GM19324 (cell line): Measurements from ENCODE around the gene ATG2A.
A peak's percentile ranks its signal among the peaks of the same experiment; 100 is the strongest.

Experiments used
- ATAC-seq: cut with Tn5 transposase; IDR thresholded peaks from one replicate; pipeline ENCODE4 v1.9.1; 2021; ENCODE audit warnings: mild to moderate bottlenecking, moderate library complexity; ENCODE audit not compliant: unreplicated experiment, low FRiP score

ATG2A gene

DNA sequence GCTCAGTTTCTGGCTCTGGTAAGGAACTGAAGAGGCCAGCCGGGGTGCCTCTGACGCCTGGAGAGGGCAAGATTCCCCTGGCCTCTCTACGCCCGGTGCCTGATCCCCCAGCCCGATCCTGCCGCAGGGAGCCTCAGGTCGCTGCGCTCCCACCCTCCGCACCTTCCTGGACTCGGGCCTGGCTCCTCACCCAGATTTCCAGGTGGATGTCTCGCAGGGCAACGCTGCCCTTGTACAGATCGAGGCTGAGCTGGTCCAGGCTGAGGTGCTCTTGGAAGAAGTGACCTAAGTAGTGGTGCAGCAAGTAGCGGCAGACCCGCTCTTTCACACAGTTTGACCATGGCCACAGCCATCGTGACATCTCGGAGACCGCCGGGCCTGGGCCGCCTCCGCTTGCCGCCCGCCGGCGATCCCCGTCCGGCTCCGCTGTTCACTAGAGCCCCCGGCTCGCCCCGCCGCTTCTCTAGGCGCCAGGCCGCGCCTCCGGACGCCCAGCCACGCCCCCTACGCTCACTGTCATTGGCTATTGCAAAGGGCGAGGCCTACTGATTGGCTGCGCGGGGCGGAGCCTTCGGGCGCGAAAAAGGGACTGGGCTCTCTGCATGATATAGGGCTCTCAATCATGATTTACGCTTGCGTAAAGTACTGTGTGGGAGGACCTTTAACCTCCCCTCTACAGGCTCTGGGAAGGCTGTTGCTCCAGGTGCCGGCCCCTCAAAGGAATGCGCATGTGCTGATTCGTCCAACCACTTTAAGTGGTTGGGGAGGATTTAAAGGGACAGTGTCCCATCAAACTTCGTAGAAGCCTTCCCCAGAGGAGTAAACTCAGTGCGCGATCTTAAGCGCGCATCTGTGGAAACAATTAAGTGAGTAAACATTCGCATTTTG, at the start of gene ATG2A:
ATG2A (minus strand) TSS at position 435 of the 888 bp plus-strand sequence; CDS start at position 361, 74 bp downstream.
- peak; percentile 95 for ATAC-seq

DNA sequence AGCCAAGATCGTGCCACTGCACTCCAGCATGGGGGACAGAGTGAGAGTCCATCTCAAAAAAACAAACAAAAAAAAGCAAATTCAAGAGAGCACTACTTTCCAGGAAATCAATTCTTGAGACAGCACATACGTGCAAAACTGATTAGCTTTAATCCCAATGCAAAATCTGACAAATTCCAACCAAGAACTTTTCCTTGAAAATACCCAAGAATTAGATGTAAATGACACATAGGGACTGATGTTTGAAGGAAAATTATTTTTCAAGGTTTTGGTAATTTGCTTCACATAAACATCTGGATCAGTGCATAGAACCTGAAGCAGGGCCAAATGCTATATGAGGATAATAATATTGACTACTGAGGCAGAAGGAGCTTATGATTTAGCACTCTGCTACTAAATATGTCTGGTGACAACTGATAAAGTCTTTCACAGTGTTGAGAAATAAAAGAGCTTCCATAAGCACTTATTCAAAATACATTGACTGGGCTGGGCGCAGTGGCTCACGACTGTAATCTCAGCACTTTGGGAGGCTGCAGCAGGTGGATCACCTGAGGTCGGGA, 46.1 kb upstream of the ATG2A start:
- no peak for ATAC-seq

DNA sequence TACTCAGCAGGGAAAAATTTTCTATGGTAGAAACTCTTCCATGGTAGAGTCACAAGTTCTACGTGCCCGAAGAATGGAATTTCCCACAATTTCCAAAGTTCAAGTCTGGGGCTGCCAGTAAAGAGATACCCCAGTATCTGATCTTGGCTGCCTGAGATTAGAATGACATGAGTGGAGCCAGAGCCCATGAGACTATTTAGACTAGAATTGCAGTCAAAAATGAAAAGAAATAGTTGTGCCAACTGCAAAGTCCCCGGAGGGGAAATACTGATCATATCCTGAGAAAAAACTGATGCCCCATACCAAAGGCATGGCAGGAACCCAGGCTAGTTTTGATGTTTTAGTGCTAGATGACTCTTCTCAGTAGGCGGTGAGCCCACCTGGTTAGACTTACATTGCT, 43.7 kb upstream of the ATG2A start:
- no peak for ATAC-seq

DNA sequence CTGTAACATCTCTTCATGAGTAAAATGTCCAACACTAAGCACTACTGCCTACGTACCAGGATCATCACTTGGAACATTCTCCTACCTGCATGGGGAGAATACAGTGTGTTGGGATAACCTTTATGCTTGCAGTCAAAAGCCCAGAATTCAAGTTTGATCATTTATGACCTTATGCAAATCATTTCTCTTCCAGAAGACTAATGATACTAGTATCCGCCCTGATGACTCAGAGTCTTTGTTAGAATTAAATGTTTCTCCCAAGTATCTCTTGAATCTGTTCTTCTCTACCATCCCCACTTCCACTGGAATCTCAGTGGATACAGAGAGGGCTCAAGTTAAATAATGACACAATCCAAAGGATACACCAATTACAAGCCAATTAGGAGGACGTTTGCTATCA, 42.5 kb upstream of the ATG2A start:
- ATAC-seq = no peak

DNA sequence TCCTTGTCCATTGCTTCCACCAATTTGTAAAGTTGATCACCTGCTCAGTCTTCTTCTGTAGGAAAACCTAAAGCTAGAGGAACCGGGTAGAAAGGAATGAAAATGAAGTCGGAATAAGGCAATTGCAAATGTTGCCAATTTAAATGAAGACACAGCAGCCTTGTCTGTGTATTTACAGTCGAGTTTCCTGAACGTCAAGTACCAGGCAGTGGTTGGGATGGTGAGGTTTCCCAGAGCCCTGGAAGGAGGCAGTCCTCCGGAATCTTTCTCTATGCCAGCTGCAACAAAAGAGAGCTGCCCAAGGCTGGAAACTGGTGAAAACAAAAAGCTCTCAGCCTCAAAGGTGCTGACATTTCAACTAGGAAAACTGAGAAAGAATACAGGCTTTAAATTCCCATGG, 37.2 kb upstream of the ATG2A start:
- ATAC-seq = no peak

DNA sequence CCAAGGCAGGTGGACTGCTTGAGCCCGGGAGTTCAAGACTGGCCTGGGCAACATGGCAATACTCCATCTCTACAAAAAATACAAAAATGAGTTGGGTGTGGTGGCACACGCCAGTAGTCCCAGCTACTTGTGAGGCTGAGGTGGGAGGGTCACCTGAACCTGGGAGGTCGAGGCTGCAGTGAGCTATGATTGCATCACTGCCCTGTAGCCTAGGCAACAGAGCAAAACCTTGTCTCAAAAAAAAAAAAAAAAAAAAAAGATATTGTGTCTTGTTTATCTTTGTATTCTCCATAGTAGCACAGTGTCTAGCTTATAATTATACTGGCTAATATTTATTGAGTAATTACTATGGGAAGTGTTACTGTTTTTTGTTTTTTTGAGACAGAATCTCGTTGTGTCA, 34.5 kb upstream of the ATG2A start:
- no peak for ATAC-seq

DNA sequence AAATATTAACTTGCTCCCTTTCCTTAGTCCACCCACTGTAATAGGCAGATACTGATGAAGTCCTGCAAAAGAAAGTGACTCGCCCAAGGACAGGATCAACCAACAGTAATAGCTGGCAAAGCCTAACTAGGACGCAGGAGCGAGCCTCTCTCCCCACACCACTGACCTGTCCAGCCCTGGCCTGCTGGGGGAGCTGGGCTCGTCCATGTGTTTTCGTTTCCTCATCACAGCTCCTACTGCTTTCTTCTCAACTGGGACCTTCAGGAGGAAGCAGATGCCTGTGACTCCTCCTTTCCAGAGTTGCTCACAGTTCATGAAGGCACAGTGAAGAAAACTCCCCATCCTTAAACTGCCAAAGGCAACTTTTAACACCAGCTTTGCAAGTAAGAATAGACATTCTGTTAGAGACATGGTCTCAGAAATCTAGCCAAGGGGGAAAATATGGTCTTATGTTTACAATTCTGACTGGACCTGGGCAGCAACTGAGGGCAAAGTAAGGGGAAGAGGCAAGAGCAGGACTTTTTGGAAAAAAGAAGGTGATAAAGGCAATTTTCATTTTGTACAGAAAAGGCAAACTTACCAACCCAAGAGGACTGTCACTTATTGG, 30.3 kb upstream of the ATG2A start:
- no peak for ATAC-seq

DNA sequence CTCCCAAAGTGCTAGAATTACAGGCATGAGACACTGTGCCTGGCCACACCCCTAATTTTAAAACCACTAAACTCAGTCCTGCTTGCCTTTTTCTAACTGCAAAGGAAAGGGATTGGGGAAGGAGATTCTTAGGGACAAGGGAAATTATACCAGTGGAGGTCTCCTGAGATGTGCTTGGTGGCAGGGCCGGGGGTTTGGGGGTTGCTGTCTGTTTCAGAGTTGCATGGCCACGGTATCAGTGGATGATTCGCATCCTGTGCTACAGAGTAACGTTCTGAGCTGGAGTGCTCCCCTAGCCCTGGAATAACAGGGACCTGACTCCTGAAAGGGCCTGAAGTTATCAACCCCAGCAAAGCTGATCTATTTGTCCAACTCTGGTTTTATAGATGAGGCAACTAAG, 19.5 kb upstream of the ATG2A start:
- no peak for ATAC-seq

DNA sequence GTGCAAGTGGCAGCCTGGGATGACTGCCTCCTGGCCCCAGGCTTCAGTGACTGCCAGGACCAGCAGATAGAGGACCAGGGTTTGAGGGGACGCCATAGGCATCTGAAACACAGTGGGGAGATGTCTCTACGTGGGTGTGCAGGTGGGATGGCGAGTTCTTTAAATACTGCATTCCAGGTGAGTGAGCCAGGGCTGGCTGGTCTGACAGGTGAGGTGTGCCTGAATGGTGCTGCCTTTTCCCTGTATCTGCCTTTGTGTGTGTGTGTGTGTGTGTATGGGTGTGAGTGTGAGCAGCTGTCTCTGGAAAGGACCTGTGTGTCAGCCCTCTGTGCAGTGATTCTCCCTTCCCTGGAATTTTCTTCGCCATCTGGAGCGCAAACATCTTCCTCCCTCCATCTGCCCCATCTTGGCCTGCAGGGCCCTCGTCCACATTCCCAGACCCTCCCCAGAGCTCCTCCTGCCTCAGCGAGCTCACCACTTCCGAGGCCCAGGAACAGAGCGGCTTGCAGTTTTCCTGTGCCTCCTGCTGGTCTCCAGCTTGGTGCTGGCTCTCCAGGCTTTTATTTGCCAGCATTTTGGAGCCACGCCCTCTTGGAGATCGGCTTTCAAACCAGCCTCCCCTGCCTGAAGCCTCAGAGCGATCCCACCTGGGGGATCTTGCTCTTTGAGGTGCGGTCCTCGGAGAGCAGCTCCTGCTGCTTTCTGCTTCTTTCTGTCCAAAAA, 18.5 kb upstream of the ATG2A start, which contains the start of gene GPHA2:
GPHA2 (minus strand) TSS at position 535 of the 723 bp plus-strand sequence; CDS start at position 102, 433 bp downstream.
- ATAC-seq = no peak

DNA sequence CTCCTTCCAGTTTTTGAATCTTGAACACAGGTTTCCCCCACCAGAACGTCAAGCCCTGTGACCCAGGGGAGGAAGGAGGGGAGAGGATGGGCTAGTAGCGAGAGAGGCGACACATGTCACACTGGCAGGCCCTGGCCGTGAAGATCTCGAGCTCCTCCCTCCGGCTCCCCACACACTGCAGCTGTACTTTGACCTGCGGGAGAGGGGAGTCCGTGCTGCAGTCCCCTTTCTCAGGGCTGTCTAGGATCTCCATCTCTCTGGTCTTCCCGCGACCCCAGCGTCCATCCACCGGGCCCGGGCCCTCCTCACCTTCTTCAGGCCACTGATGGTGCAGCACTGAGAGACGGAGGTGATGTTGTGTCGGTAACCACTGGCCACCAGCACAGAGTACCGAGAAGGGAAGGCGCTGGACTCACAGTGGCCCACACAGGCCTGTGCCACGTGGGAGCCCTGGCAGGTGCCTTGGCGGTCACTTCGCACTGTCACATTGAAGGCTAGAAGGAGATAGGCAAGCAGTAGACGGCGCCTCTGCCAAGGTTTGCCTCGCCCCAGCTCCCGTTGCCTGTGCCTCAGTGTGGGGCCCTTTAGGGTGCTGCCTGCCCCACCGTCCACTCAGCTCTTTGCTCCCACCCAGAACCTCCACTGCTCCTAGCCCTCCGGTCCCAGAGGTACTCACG, 17.8 kb upstream of the ATG2A start:
- ATAC-seq = no peak

DNA sequence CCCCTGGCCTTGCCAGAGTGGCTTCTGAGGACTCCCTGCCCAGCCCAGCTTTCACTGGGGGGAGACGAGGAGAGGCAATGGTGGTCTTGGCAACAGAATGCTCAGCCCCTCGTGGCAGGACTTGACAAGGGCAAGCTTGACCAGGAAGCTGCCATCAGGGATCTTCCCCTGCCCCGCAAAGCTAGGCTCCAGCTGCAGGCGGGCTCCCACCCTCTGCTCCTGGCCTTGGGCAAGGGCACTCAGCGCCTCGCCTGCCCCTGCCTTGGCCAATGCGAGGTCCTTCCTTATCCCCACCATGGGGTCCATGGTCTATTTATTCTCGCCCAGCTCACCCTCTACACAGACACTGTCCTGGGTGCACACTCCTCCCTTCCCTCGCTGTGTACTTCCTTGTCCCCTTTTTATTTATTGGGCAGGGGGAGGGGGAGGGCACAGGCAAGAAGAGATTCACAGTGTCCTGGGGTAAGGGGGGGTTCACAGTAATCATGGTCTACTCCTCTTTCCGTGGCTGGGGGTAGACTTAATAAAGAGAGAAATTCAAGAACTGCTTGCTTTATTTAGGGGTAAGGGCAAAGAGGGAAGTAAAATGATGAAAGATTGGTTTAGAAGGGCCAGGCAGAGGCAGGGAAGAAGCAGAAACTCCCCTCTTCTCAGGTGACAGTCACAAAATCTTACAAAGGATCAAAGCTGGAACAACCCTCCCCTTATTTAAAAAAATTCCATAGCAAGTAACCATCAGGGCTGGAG, 17.1 kb upstream of the ATG2A start:
- ATAC-seq = no peak

DNA sequence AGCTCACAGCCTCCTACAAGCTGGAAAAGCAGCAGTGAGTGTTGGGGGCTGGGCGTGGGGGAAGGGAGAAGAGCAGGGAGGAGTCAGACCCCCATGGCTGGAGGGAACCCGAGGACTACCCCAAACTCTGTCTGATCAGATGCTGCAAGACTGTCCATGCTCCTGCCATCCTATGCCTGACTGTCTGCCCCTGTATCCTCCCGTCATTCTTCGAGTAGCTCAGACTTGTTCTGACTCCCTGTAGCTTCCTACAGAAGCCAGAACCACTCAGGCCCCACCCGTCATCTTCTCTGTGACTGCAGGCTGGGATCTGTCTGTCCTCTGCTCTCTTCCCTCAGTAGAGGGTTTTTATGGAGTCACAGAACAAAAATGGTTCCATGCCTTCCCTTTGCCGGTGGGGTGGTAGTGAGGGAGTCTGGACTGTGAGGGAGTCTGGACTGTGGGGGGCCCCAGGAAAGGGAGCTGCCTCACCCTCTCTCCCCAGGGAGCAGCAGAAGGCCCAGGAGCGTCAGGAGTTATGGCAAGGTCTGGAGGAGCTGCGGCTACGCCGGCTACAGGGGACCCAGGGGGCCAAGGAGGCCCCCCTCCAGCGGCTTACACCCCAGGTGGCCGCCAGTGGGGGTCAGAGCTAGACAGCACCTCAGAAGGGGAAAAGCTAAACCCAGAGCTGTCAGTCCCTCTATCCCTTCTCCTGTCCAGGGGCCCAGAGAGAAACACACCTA, 16.4 kb upstream of the ATG2A start:
- no peak for ATAC-seq

DNA sequence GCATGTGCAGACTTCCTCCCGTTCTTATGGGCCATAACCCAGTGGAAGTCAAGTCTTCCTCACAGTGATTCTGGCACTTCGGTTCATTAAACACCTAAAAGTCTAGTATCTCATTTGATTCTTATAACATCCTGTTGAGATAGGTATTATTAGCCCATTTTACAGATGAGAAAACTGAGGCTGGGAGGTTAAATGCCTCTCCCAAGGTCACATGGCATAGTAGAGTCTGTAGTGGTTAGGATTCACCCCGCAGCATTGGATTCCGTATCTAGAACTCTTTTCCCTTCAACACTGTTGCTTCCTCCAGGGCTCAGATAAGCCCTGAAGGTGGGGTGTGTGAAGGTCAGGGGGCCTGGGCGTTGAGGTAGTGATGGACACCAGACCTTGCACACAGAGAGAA, 15.3 kb upstream of the ATG2A start:
- ATAC-seq = no peak

DNA sequence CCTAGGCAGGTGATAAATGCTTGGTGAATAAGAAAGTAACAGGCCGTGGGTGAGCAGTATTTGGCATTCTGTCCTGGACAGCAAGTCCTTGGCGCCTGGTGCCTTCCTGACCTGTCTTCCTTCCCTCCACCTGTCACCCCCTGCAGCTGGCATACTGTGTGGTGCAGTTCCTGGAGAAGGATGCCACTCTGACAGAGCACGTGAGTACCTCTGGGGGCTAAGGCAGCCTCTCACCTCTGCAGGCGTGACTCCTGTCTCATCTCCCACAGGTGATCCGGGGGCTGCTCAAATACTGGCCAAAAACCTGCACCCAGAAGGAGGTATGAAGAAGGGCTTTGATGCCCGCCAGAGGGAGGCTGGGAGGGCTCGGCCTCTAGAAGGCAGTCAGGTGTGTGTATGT, 14.3 kb upstream of the ATG2A start:
- ATAC-seq = no peak

DNA sequence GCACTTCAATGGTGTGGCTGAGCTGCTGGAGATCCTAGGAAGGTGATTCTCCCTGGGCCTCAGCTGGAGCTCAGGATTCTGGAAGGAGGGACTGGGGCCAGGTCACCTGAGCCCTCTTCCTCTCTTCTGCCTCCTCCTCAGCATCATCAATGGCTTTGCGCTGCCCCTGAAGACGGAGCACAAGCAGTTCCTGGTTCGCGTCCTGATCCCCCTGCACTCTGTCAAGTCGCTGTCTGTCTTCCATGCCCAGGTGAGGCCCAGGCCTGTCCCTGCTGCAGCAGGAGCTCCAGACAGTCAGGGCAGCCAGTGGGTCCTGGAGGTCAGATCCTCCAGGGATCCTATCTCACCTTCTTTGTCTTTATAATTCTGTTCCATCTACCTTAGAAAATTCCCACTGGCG, 13.3 kb upstream of the ATG2A start:
- no peak for ATAC-seq

DNA sequence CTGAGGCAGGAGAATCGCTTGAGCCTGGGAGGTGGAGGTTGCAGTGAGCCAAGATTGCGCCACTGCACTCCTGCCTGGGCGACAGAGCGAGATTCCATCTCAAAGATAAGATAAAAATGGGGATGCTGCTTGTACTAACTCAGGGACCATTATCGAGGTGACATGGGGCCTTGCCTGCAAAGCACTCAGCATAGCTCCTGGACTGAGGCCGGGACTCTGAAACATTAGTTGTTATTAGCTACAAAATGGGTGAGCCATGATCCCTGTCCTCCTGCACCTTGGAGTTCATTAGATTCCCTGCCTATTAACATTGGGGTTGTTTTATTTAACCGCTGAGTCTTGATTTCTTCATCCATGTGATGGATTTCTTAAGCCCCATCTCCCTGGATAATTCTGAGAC, 12.6 kb upstream of the ATG2A start:
- no peak for ATAC-seq

DNA sequence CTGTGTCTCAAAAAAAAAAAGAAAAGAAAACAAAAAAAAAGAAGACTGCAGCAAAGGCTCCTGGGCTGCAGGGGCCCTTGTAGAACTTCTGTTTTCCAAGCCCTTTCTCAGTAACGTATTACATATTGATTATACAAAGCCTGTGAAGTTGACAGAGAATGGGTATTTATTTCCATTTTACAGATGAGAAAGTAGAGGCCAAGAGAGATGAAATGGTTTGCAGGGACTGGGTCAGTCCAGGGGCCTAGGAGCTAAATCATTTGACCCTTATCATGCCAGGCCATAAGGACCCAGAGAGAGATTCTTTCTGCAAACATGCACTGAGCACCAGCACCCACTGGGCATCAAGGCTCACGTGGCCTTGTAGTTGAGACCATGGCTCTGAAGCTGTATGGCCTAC, 11.9 kb upstream of the ATG2A start:
- ATAC-seq = no peak

DNA sequence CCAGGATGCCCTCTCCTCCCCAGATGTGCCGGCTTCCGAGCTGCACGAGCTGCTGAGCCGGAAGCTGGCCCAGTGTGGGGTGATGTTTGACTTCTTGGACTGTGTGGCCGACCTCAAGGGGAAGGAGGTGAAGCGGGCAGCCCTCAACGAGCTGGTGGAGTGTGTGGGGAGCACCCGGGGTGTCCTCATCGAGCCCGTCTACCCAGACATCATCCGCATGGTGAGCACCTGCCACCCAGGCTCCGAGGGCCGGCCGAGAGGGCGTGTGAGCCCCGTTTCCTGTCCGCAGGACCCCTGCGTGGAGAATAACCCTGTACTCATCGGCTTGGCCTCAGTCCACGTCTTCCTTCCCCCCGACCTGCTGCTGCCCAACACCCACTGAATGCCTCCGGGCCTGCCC, 9.7 kb upstream of the ATG2A start:
- ATAC-seq = no peak
